GM23338 (cell line): ENCODE results near the gene CCDC174.

ENCODE experiments used
- CTCF ChIP-seq, 2 experiments: fragments of 200-600 bp in 1 of 2; sonication (generic) in 1 of 2; conservative IDR thresholded peaks; 2 replicates each; pipeline versions ENCODE4 v1.5.1 to v1.6.1; 2016 to 2017; ENCODE audit warnings: antibody characterized with exemption in 2 of 2, low read depth in 2 of 2, mild to moderate bottlenecking in 2 of 2, moderate library complexity in 1 of 2
- EZH2 ChIP-seq: fragments of 200-600 bp; sonication (generic); IDR thresholded peaks from one replicate; pipeline ENCODE4 v1.8.0; 2017; ENCODE audit warnings: antibody characterized with exemption, mild to moderate bottlenecking, low read depth; ENCODE audit not compliant: unreplicated experiment
- EZH2phosphoT487 ChIP-seq: fragments of 200-600 bp; sonication (generic); IDR thresholded peaks from one replicate; pipeline ENCODE4 v1.8.1; 2018; ENCODE audit warnings: antibody characterized with exemption; ENCODE audit not compliant: unreplicated experiment
- POLR2AphosphoS5 ChIP-seq: IDR thresholded peaks from 2 replicates; pipeline ENCODE4 v1.6.1; 2016; ENCODE audit warnings: antibody characterized with exemption, low read depth

GRCh38 chr3:14664170-14664569 is 12.6 kb downstream of the CCDC174 start:
- TF ChIP-seq CTCF (conservative IDR thresholded peaks at IDR 0.05; ENCODE audit: low read depth in 2 of 2), result no peak
- no peak for TF ChIP-seq EZH2
- no peak for TF ChIP-seq POLR2AphosphoS5
- TF ChIP-seq EZH2phosphoT487, result no peak
